VCaP (cell line): ENCODE data around the gene MGARP.
A peak's percentile ranks its signal among the peaks of the same experiment; 100 is the strongest.

Experiments used
- H3K27ac ChIP-seq: fragments of 450-650 bp; 2 replicates; pipeline ENCODE4 v1.5.1; 2017
- TF ChIP-seq, protein P1 (sequence below): fragments of 450-650 bp; conservative IDR thresholded peaks from 2 replicates; pipeline ENCODE4 v1.5.1; 2017; ENCODE audit warnings: mild to moderate bottlenecking, moderate library complexity

The MGARP gene

GRCh38 chr4:139301113-139301820, 21.2 kb upstream of the MGARP start, which contains the start of gene NAA15:
NAA15 (plus strand) TSS chr4:139301505; CDS start chr4:139301778, 273 bp downstream.
- peak within 1 kb of the TSS; percentile 92 for H3K27ac ChIP-seq
- TF ChIP-seq, protein P1, sequence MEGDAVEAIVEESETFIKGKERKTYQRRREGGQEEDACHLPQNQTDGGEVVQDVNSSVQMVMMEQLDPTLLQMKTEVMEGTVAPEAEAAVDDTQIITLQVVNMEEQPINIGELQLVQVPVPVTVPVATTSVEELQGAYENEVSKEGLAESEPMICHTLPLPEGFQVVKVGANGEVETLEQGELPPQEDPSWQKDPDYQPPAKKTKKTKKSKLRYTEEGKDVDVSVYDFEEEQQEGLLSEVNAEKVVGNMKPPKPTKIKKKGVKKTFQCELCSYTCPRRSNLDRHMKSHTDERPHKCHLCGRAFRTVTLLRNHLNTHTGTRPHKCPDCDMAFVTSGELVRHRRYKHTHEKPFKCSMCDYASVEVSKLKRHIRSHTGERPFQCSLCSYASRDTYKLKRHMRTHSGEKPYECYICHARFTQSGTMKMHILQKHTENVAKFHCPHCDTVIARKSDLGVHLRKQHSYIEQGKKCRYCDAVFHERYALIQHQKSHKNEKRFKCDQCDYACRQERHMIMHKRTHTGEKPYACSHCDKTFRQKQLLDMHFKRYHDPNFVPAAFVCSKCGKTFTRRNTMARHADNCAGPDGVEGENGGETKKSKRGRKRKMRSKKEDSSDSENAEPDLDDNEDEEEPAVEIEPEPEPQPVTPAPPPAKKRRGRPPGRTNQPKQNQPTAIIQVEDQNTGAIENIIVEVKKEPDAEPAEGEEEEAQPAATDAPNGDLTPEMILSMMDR: no peak

DNA sequence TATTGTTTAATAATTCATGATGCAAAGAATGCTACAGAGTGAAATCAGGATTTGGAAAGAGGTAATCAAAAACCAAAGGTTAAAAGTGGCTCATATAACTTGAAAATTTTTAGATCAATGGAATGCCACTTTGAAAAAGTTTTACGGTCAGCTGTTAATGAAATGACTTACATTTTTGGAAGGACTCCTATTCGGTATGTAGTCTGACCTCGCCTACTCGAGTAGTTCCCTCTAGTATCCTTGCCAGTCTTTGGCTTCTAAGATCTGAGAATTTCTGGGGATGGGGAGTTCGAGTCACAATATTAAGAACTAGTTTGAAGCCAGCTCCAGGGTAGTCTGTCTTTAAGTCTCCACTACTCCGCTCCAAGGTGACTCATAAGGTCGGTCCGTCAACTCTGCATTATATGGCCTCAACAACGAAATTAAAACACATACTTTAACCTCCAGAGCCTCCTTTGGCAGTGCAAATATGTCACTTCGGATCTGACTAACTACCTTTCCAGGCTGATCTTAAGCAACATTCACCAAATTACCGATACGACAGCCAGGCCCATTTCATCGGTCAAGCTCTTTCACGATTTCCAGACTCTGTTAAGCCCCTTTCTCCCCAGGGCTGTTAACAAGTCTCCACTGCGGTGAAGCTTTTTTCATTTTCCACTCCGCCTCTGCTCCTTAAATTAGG, 20.5 kb upstream of the MGARP start:
- TF ChIP-seq, protein P1: no peak
- peak overlapping the region; percentile 92 for H3K27ac ChIP-seq

- H3K27ac ChIP-seq: peak overlapping the region; percentile 92
- TF ChIP-seq, protein P1: no peak
These were observed 19.5 kb upstream of the MGARP start for GRCh38 chr4:139299536-139299935.

- TF ChIP-seq, protein P1: no peak
- peak overlapping the region; percentile 93 for H3K27ac ChIP-seq
These were observed 17.0 kb upstream of the MGARP start for GRCh38 chr4:139297001-139297410.

DNA sequence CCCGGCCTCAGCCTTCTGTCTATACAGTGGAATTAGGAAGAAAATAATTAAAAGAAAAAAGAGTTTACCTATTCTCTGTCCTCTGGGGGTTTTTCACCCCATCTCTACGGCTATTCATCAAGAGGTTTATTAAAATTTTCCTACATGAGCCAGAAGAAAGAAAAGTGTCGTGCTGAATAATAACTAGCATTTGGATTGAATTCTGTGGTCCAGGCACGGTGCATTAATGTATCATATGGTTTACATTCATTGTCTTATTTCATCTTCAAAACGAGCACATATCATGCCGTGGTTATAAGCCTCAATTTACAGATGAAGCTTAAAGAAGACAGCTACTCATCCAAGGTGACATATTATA, 15.9 kb upstream of the MGARP start:
- peak overlapping the region; percentile 93 for H3K27ac ChIP-seq
- TF ChIP-seq, protein P1: peak; percentile 66

- peak overlapping the region; percentile 93 for H3K27ac ChIP-seq
- TF ChIP-seq, protein P1: peak; percentile 95
These were observed 15.3 kb upstream of the MGARP start for GRCh38 chr4:139295206-139295941.

GRCh38 chr4:139286186-139286698, 6.2 kb upstream of the MGARP start:
- H3K27ac ChIP-seq: no peak overlapping the region
- TF ChIP-seq, protein P1: no peak
